SH-SY5Y (cell line): ENCODE measurements around the gene MARCHF10.

Experiments
- GATA2 ChIP-seq: IDR thresholded peaks from 2 replicates; pipeline ENCODE4 v1.6.1; 2011; ENCODE audit warnings: mild to moderate bottlenecking, low read depth, low read length
- GATA3 ChIP-seq: IDR thresholded peaks from 2 replicates; pipeline ENCODE4 v1.6.1; 2011; ENCODE audit warnings: low read depth, mild to moderate bottlenecking, low read length, moderate library complexity

GRCh38 chr17:62663304-62663703 lies 144.8 kb downstream of the MARCHF10 start:
- no peak for TF ChIP-seq GATA2
- TF ChIP-seq GATA3: no peak
